Muscle of leg (tissue), 11 donors: ENCODE results near the gene REG4. TPM values are rescaled to one million over a fixed set of nuclear protein-coding genes. Genes with fewer than 3 reads are reported as not detected.
A peak's percentile ranks its signal among the peaks of the same experiment; 100 is the strongest.
"Not testable (repeated sequence)": the region's sequence is repeated elsewhere in the genome, so short reads cannot be mapped to it uniquely, and the experiment has no call there.

Experiments
- DNase-seq: peaks from one replicate; pipeline ENCODE4 v3.0.0; 2013
- H3K27ac ChIP-seq: one replicate; pipeline ENCODE4 v1.5.1; 2013; ENCODE audit warnings: mild to moderate bottlenecking, low read length, control low read depth
- H3K27me3 ChIP-seq: one replicate; pipeline ENCODE4 v1.6.1; 2013; ENCODE audit warnings: low read length; ENCODE audit not compliant: control insufficient read depth, insufficient read depth
- H3K36me3 ChIP-seq: one replicate; pipeline ENCODE4 v1.6.1; 2013; ENCODE audit warnings: low read length; ENCODE audit not compliant: control insufficient read depth, insufficient read depth
- H3K4me1 ChIP-seq: one replicate; pipeline ENCODE4 v1.6.1; 2013; ENCODE audit warnings: low read length; ENCODE audit not compliant: control insufficient read depth, insufficient read depth
- H3K4me3 ChIP-seq: one replicate; pipeline ENCODE4 v1.5.1; 2013; ENCODE audit warnings: low read length, control low read depth
- H3K9me3 ChIP-seq: replicated peaks from 2 replicates; pipeline ENCODE4 v1.6.1; 2013; ENCODE audit warnings: low read depth, low read length; ENCODE audit not compliant: control insufficient read depth
- WGBS: methylation state at CpG from one replicate; pipeline ENCODE4 v1.1.5; 2013; ENCODE audit warnings: missing lambda C conversion rate; ENCODE audit not compliant: insufficient coverage; 5-methylcytosine and 5-hydroxymethylcytosine counted together
- polyA plus RNA-seq, 8 donors: library from polyadenylated mRNA; unstranded; fragments of 120-200 nt; gene quantifications; one replicate each; pipeline versions ENCODE4 v1.2.1 to v1.2.3, GENCODE V29; 2013; ENCODE audit warnings: inconsistent platforms in 1 of 8, low replicate concordance in 1 of 8; ENCODE audit not compliant: insufficient read length in 8 of 8, insufficient read depth in 1 of 8
- total RNA-seq: library from RNA; stranded (reverse); fragments of 120-200 nt; gene quantifications from one replicate; pipeline ENCODE4 v1.2.4, GENCODE V29; 2013

The REG4 gene
- total and polyA plus RNA-seq, 9 donors = 0.07 to 15.1 (median 3.1) TPM; not detected in 5

GRCh38 chr1:119831027-119831426 lies 19.8 kb upstream of the REG4 start:
- no CpG with 5 or more reads among the region's 3 CpGs for WGBS
- Histone ChIP-seq H3K9me3 (peaks cover 2% of the 10 kb centered on the region), H3K4me1 (peaks cover 4% of the 10 kb centered on the region), H3K36me3 (no peaks in the 10 kb centered on the region), H3K27me3 (no peaks in the 10 kb centered on the region), H3K27ac (no peak overlapping the region), H3K4me3 (no peak overlapping the region)
- DNase-seq = no peak

DNA sequence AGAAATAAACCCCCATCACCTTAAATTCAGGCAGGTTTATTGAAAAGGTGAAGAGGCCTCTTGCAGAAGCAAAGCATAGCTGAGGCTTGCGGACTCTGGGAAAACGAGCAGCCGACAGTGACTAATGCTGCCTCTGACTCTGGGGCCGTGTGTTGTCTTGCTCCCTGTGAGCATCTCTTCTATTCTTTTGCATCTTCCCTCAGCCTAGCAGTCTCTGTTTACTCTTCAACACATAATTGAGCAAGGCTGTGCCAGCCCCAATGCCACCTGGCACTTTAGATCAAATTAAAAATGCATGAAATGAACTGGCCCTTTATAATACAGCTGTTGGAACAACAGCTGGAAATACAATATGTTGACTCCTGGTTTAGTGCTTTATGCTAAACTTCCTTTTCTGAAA lies 18.4 kb upstream of the REG4 start:
- H3K4me3 ChIP-seq = no peak overlapping the region
- peaks cover 2% of the 10 kb centered on the region for H3K9me3 ChIP-seq
- 37% methylated on average over 4 of the region's 4 CpGs for WGBS
- peak overlapping the region; percentile 29 for H3K27ac ChIP-seq
- DNase-seq = peak; percentile 64
- no peaks in the 10 kb centered on the region for H3K36me3 ChIP-seq
- H3K27me3 ChIP-seq = no peaks in the 10 kb centered on the region
- H3K4me1 ChIP-seq = peaks cover 4% of the 10 kb centered on the region

- not testable (repeated sequence) for H3K27ac ChIP-seq, H3K36me3 ChIP-seq, H3K4me1 ChIP-seq, H3K4me3 ChIP-seq, H3K27me3 ChIP-seq, H3K9me3 ChIP-seq, DNase-seq
Observed at GRCh38 chr1:119829006-119829405, 17.7 kb upstream of the REG4 start.

DNA sequence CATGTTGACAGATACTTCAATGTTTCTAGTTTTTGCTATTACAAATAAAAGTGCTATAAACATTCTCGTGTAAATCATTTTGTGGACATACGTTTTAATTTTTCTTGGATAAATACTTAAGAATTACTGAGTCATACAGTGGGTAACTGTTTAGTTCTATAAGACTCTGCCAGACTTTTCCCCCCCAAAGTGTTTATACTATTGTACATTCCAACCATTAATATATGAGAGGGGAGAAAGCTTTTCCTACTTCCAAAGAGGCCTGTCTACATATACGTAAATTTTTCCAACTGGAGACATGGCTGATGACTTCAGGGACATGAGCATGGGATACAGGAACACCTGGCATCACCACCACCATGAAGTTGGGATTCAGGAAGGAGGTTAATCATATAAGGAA lies 17.0 kb upstream of the REG4 start:
- Histone ChIP-seq H3K27me3 (no peaks in the 10 kb centered on the region), H3K9me3 (peaks cover 2% of the 10 kb centered on the region), H3K36me3 (no peaks in the 10 kb centered on the region), H3K4me1 (peaks cover 4% of the 10 kb centered on the region), H3K27ac (no peak overlapping the region), H3K4me3 (no peak overlapping the region)
- WGBS = no CpG with 5 or more reads among the region's 3 CpGs
- no peak for DNase-seq

DNA sequence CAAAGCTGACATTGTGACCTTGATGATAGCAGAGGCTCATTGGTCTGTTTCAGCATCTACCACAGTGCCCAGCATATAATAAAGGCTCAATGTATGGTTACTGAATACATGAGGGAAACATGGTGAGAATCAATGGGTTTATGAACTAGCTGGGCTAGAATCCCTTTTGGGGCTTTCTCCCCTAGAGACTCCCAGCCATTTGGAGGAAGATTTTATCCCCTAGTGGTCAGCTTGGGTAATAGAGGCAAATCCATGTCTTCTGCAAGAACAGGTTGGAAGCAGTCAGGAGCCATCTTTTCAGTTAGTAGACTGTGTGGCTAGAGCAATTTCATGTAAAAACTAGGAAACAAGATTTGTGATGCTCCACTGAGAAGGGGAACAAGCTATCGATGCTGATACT lies 15.8 kb upstream of the REG4 start:
- H3K9me3 ChIP-seq = peaks cover 2% of the 10 kb centered on the region
- 67% methylated on average over 1 of the region's 1 CpG for WGBS
- no peaks in the 10 kb centered on the region for H3K36me3 ChIP-seq
- no peak for DNase-seq
- H3K4me3 ChIP-seq = no peak overlapping the region
- peaks cover 3% of the 10 kb centered on the region for H3K27me3 ChIP-seq
- H3K4me1 ChIP-seq = peaks cover 14% of the 10 kb centered on the region
- H3K27ac ChIP-seq = no peak overlapping the region

DNA sequence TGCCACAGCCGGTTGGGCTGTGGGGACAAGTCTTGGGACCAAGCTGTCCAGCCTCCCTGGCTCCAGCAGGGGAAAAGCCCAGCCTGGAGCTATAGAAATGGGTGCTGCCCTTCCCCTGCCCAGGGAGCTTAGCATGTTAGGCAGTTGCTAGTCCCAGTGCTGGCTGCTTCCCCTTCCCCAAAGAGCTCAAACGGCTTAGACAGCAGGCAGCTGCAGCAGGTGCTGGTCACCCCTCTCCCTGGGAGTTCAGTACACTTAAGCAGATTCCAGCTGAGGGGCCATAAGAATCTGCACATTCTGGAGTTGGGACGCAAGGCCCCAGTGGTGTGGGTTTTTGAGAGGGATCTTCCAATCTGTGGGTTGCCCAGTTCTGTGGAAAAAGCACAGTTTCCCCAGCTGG lies 11.1 kb upstream of the REG4 start:
- Histone ChIP-seq H3K27ac (no peak overlapping the region), H3K36me3 (no peaks in the 10 kb centered on the region), H3K4me1 (peaks cover 11% of the 10 kb centered on the region), H3K27me3 (peaks cover 3% of the 10 kb centered on the region), H3K9me3 (no peaks in the 10 kb centered on the region), H3K4me3 (no peak overlapping the region)
- peak; percentile 27 for DNase-seq
- WGBS = 35% methylated on average over 2 of the region's 3 CpGs

DNA sequence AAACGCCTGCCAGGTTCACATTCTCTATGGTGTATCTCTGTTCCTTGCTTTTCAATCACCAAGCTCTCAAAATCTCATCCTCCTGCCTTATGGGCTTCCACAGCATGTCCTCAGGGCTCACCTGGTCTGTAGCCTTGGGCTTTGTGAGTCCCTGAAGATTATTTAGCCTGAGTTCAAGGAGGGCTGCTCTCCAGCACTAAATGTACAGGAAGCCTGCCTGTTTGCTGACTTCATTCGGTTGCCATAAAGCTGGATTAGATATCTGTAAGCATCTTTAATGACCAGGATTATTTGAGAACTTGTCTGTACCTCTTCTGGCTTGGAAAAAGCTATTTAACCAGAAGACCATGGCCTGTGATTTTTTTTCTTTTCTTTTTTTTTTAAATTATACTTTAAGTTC lies 6.9 kb upstream of the REG4 start:
- no peaks in the 10 kb centered on the region for H3K36me3 ChIP-seq
- H3K9me3 ChIP-seq = no peaks in the 10 kb centered on the region
- no peak overlapping the region for H3K27ac ChIP-seq
- H3K4me3 ChIP-seq = no peak overlapping the region
- peaks cover 11% of the 10 kb centered on the region for H3K4me1 ChIP-seq
- no peak for DNase-seq
- peaks cover 3% of the 10 kb centered on the region for H3K27me3 ChIP-seq
- WGBS = no CpG with 5 or more reads among the region's 2 CpGs

GRCh38 chr1:119816407-119816806 lies 5.1 kb upstream of the REG4 start:
- Histone ChIP-seq H3K27me3 (no peaks in the 10 kb centered on the region), H3K36me3 (no peaks in the 10 kb centered on the region), H3K9me3 (no peaks in the 10 kb centered on the region), H3K4me1 (no peaks in the 10 kb centered on the region), H3K4me3 (no peak overlapping the region), H3K27ac (no peak overlapping the region)
- DNase-seq = no peak
- 33% methylated on average over 1 of the region's 2 CpGs for WGBS

GRCh38 chr1:119815928-119816327 lies 4.7 kb upstream of the REG4 start:
- Histone ChIP-seq H3K4me1 (no peaks in the 10 kb centered on the region), H3K4me3 (no peak overlapping the region), H3K9me3 (no peaks in the 10 kb centered on the region), H3K36me3 (no peaks in the 10 kb centered on the region), H3K27me3 (no peaks in the 10 kb centered on the region), H3K27ac (no peak overlapping the region)
- 76% methylated on average over 5 of the region's 7 CpGs for WGBS
- DNase-seq = no peak

GRCh38 chr1:119815361-119815760 lies 4.1 kb upstream of the REG4 start:
- no peak for DNase-seq
- Histone ChIP-seq H3K4me3 (no peak overlapping the region), H3K27ac (no peak overlapping the region), H3K4me1 (no peaks in the 10 kb centered on the region), H3K36me3 (no peaks in the 10 kb centered on the region), H3K27me3 (no peaks in the 10 kb centered on the region), H3K9me3 (no peaks in the 10 kb centered on the region)
- 79% methylated on average over 2 of the region's 3 CpGs for WGBS

DNA sequence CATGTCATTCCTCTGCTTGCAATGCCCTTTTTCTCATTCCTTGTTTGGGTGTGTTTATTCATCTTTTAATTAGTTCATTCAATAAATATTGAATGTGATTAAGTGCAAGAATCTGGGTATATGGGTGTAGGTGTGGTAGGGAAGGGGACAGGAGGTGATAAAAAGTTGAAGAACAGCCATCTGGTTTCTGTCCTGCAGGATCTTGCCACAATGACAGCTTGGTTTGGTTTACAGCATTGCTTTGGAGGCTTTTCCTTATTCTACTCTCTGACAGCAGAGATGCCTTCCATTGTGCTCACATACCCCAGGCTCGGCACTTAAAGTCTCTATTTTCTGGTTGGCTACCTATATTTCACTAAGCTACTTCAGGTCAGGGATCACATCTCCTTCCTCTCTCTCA lies 3.0 kb upstream of the REG4 start:
- Histone ChIP-seq H3K27ac (no peak overlapping the region), H3K9me3 (no peaks in the 10 kb centered on the region), H3K36me3 (no peaks in the 10 kb centered on the region), H3K4me3 (no peak overlapping the region), H3K27me3 (no peaks in the 10 kb centered on the region), H3K4me1 (no peaks in the 10 kb centered on the region)
- no peak for DNase-seq
- WGBS = no CpG with 5 or more reads among the region's 1 CpG
